ENCODE data around the gene CEACAM4. TPM values are rescaled to one million over a fixed set of nuclear protein-coding genes. Genes with fewer than 3 reads are reported as not detected.

The CEACAM4 gene
- total RNA-seq, 1 donor from 2014 or later, result not detected

GRCh38 chr19:41621226-41621625 lies 5.6 kb downstream of the CEACAM4 start:
- no peaks in the 10 kb centered on the region for H3K36me3 Mint-ChIP-seq
- no peak overlapping the region for H3K4me3 ChIP-seq
- H3K9me3 ChIP-seq (ENCODE audit: low read depth), result no peaks in the 10 kb centered on the region
- no peaks in the 10 kb centered on the region for H4K20me1 ChIP-seq (ENCODE audit: low read depth)
- H2AFZ ChIP-seq (replicated peaks), result no peak overlapping the region
- no peak overlapping the region for H3K4me2 ChIP-seq
- no peaks in the 10 kb centered on the region for H3K79me2 ChIP-seq (ENCODE audit: low read depth)
- no peak overlapping the region for H3K27ac ChIP-seq
- H3F3A ChIP-seq (ENCODE audit: low read depth), result no peaks in the 10 kb centered on the region
- H3K27me3 Mint-ChIP-seq (ENCODE audit: insufficient read depth, low read depth), result peaks cover 24% of the 10 kb centered on the region
- peaks cover 10% of the 10 kb centered on the region for H3K9me3 Mint-ChIP-seq
- TF ChIP-seq CTCF (IDR thresholded peaks at IDR 0.05) (no peak), EZH2phosphoT487 (IDR thresholded peaks at IDR 0.05) (no peak), EZH2 (IDR thresholded peaks at IDR 0.05) (no peak)
- H3K9ac ChIP-seq, result no peak overlapping the region
- no peaks in the 10 kb centered on the region for H3K36me3 ChIP-seq
- H3K27me3 ChIP-seq, result no peaks in the 10 kb centered on the region
- no peak overlapping the region for H3K27ac Mint-ChIP-seq
- no peak overlapping the region for H3K4me3 Mint-ChIP-seq
- no peak for DNase-seq (ENCODE audit: low spot score)
- H3K4me1 ChIP-seq, result no peaks in the 10 kb centered on the region
- H3K4me1 Mint-ChIP-seq, result no peaks in the 10 kb centered on the region

GRCh38 chr19:41620171-41620570 lies 6.7 kb downstream of the CEACAM4 start:
- H3K4me3 Mint-ChIP-seq, result no peak overlapping the region
- DNase-seq (ENCODE audit: low spot score), result no peak
- Histone ChIP-seq H3K27me3 (no peaks in the 10 kb centered on the region), H4K20me1 (ENCODE audit: low read depth) (no peaks in the 10 kb centered on the region), H3K9me3 (ENCODE audit: low read depth) (no peaks in the 10 kb centered on the region), H3K27ac (no peak overlapping the region), H3K4me2 (no peak overlapping the region), H3K79me2 (ENCODE audit: low read depth) (no peaks in the 10 kb centered on the region), H3K9ac (no peak overlapping the region), H3K4me1 (no peaks in the 10 kb centered on the region), H3K4me3 (no peak overlapping the region), H3F3A (ENCODE audit: low read depth) (no peaks in the 10 kb centered on the region), H2AFZ (replicated peaks) (no peak overlapping the region), H3K36me3 (no peaks in the 10 kb centered on the region)
- peaks cover 7% of the 10 kb centered on the region for H3K9me3 Mint-ChIP-seq
- H3K4me1 Mint-ChIP-seq, result no peaks in the 10 kb centered on the region
- no peaks in the 10 kb centered on the region for H3K36me3 Mint-ChIP-seq
- peaks cover 22% of the 10 kb centered on the region for H3K27me3 Mint-ChIP-seq (ENCODE audit: insufficient read depth, low read depth)
- TF ChIP-seq EZH2phosphoT487 (IDR thresholded peaks at IDR 0.05) (no peak), CTCF (IDR thresholded peaks at IDR 0.05) (no peak), EZH2 (IDR thresholded peaks at IDR 0.05) (no peak)
- no peak overlapping the region for H3K27ac Mint-ChIP-seq

DNA sequence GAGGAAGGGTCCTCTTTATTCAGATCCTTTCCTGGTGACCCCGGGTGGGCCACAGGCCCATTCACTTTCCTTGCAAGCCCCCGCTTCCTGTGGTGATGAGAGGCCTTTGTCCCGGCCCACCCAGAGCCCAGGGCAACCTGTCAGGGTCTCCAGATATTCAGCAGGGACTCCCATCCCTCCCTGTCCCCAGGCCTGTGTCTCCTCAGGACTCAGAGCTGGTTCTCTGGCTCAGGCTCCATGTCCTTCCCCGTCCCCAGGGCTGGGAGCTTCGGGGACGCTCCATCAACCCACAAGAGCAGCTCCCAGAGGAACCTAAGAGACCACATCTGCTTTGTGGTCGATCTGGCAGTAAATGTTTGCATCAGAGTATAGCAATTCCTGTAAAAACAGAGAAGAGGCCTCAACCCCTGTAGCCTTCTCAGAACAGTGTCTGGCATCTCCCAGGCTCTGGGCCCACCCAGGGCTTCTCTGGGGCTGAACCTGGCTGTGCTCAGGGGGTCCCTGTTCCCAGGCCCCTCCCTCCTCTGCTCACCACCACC lies 7.8 kb downstream of the CEACAM4 start:
- Histone ChIP-seq H3K27me3 (no peaks in the 10 kb centered on the region), H4K20me1 (ENCODE audit: low read depth) (no peaks in the 10 kb centered on the region), H3K79me2 (ENCODE audit: low read depth) (no peaks in the 10 kb centered on the region), H3K9ac (no peak overlapping the region), H3K4me1 (no peaks in the 10 kb centered on the region), H3K36me3 (no peaks in the 10 kb centered on the region), H2AFZ (replicated peaks) (no peak overlapping the region), H3K4me2 (no peak overlapping the region), H3K27ac (no peak overlapping the region), H3K4me3 (no peak overlapping the region), H3K9me3 (ENCODE audit: low read depth) (no peaks in the 10 kb centered on the region), H3F3A (ENCODE audit: low read depth) (no peaks in the 10 kb centered on the region)
- H3K27me3 Mint-ChIP-seq (ENCODE audit: insufficient read depth, low read depth), result peaks cover 17% of the 10 kb centered on the region
- DNase-seq (ENCODE audit: low spot score), result no peak
- H3K9me3 Mint-ChIP-seq, result peaks cover 7% of the 10 kb centered on the region
- no peak overlapping the region for H3K4me3 Mint-ChIP-seq
- no peak overlapping the region for H3K27ac Mint-ChIP-seq
- no peak for TF ChIP-seq EZH2phosphoT487 (IDR thresholded peaks at IDR 0.05)
- TF ChIP-seq CTCF (IDR thresholded peaks at IDR 0.05), result no peak
- no peak for TF ChIP-seq EZH2 (IDR thresholded peaks at IDR 0.05)
- no peaks in the 10 kb centered on the region for H3K36me3 Mint-ChIP-seq
- no peaks in the 10 kb centered on the region for H3K4me1 Mint-ChIP-seq

Data from neural progenitor cell (in vitro differentiated cells).